DMS53 (cell line): ENCODE measurements around the gene PRCC.

ENCODE experiments used
- DNase-seq: peaks from one replicate; lab custom pipeline; 2025; lab: John Stamatoyannopoulos, UW

Gene PRCC

DNA sequence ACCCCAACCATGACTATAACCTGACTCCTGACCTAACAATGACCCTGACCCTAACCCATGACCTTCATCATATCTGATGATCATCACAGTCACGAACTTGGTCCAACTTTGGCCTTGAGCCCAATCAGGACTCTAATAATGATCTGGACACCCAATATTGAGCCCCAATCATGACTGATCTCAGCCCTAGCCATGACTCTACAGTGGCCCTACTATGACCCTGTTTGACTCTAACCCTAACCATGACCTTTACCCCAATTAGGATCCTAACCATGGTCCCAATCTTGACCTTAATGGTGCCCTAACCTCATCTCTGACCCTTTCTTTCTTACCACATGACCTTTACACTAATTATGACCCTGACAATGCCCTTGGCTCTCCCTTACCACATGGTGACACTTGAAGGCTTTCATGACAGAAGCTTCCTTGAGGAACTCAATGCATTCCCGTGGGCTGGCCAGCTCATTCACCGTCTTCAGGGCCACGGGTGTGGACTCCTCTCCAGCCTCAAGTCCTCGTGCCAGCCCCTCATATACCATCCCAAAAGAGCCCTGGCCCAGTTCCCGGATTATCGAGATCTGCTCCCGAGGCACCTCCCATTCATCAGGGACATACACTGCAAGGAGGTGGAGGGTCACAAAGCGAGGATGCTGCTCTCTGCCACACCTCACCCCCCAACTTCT is 75.4 kb downstream of the PRCC start:
- no peak for DNase-seq

DNA sequence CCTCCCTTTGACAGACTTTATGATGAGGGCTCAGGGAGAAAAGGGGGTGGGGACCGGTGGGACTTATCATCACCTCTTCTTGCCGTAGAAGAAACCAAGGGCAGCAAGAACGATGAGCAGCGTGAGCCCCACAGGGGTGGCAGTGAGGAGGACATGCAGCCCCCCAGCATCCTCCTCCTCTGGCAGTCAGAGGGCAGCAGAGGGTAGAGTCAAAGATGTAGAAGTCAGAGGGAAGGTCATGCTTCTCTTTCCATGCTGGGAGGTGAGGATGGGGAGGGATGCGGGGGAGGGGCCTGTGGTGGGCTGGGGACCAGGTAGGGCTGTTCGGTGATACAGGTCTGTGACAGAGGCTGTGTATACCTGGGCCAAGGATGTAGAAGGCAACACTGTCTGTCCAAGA is 76.8 kb downstream of the PRCC start:
- no peak for DNase-seq

DNA sequence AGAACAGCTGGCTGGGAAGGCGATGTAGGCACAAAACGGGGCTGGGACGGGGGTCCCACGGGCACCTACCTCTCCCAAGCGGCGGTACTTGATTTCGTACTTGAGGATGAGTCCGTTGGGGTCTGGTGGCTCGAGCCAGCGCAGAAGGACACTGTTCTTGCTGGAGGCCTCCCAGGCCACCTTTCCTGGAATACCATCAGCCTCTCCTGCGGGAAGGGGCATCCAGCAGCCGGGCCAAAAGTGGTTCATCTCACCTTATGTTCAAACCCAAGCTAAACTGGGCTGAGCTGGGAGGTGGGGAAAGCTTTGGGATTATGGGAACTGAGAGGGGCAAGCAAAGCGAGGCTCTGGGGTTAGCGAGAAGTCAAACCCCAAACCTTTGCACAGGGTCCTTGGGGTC is 77.3 kb downstream of the PRCC start:
- DNase-seq = no peak

- peak; percentile 15 for DNase-seq
Measured at GRCh38 chr1:156845055-156845952, 78.0 kb downstream of the PRCC start.

DNA sequence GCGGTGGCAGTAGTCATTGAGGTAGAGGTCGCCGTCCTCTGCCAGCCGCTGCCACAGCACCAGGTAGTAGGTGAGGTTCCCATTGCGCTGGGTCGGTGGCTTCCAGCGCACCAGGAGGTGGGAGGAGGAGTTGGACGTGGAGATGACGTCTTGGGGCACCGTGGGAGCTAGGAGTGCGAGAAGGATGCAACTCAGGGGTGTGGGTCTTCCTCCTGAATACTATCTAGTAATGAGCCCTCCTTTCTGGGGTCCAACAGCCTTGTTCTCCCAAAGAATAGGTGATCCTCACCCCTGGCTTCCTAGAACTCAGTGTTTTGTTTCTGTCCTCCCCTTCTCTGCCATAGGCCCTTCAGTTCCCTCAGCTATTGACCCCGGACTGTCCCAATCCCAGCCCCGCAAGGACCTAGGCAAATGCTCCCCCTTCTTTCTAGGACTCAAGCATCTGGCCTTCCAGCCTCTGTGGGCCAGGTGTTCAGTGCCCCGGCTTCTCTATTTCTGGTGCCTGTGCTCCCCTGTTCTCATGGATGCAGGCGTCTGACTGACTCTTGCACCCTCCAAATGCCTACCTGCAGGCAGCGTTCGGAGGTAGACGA is 78.7 kb downstream of the PRCC start:
- no peak for DNase-seq

GRCh38 chr1:156846643-156847042 is 79.3 kb downstream of the PRCC start:
- DNase-seq = no peak

DNA sequence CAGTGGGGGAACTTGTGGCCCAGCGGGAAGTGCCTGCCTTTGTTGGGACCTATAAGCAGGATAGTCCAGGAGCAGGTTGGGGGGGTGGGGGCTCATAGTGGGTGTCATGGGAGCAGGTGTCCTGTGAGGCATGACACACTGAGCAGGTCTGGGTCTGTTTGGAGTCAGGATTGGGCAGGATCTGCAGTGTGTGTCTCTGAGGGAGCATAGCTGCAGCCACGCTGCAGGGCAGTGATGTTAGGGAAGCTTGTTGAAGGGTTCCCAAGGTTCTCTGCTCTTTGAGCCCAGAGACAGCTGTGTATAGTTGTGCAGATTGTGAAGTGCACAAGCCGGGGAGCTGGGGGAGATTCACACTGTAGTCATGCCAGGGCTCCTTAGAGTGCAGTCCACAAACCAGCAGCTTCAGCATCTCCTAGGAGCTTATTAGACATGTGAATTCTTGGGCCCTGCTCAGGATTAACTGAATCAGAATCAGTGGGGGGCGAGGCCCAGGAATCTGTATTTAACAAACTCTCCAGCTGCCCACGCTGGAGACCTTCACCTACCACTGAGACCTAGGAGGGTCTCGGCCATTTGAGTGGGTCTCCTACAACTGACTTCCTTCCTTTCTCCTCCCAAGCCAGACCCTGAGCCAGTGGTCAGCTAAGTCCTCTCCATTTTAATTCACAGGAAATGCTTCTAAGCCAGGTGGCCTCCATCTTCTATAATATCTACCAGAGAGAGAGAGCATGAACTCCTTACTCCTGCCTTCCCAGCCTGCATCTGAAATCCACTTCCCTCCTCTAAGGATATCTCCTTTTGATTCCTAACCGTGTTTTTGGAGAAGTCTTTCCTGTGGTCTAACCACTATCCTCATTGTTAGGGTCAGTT is 80.5 kb downstream of the PRCC start:
- DNase-seq = no peak

DNA sequence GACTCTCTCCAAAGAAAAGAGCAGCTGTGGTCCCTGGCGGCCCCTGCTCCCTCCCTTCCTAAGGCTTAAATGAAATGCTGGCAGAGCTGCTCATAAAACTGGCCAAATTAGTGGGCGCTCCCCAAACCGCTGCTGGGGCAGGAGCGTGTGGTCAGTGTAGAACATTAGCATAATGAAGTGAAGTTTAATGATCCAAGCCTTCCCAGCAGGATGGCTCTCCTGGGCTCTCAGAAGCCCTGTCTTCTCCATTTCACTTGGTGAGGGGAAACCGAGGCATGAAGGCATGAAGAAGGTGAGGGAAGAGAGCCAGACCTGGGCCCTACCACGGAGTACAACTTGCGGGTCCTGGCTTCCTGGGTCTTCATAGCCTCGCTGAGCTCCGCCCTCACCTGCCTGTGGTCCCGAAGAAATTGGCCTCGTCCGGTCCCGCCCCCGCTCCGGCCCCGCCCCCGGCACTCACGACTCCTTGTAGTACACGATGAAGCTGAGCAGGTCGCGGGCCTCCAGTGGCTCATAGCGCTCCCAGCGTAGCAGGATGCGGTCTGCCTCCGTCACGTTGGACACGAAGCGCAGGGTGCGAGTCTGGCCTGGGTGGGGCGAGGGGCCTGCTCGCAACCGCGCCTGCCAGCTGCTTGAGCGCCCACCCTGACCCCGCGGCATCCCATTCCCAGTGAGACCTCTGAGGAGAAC is 81.3 kb downstream of the PRCC start:
- peak; percentile 41 for DNase-seq

GRCh38 chr1:156849151-156849496 is 81.8 kb downstream of the PRCC start:
- no peak for DNase-seq
